ENCODE measurements around the gene OLFM1.
"Not testable (repeated sequence)": the region's sequence is repeated elsewhere in the genome, so short reads cannot be mapped to it uniquely, and the experiment has no call there.

OLFM1 gene

GRCh38 chr9:135134268-135135022 is 47.0 kb downstream of the OLFM1 start:
- DNase-seq (ENCODE audit: low read depth) = no peak

- no peak for DNase-seq (ENCODE audit: low read depth)
Measured at GRCh38 chr9:135135171-135135928, 47.9 kb downstream of the OLFM1 start.

- DNase-seq (ENCODE audit: low read depth) = no peak
Measured at GRCh38 chr9:135135929-135136315, 48.5 kb downstream of the OLFM1 start.

- DNase-seq (ENCODE audit: low read depth) = no peak
Measured at GRCh38 chr9:135136481-135136880, 49.0 kb downstream of the OLFM1 start.

GRCh38 chr9:135136991-135137832 is 49.7 kb downstream of the OLFM1 start:
- no peak for DNase-seq (ENCODE audit: low read depth)

GRCh38 chr9:135138078-135138855 is 50.8 kb downstream of the OLFM1 start:
- DNase-seq (ENCODE audit: low read depth) = no peak

GRCh38 chr9:135139366-135139959 is 52.0 kb downstream of the OLFM1 start:
- DNase-seq (ENCODE audit: low read depth) = no peak

- no peak for DNase-seq (ENCODE audit: low read depth)
Measured at GRCh38 chr9:135141183-135141774, 53.8 kb downstream of the OLFM1 start.

GRCh38 chr9:135144581-135145170 is 57.2 kb downstream of the OLFM1 start:
- no peak for DNase-seq (ENCODE audit: low read depth)

- DNase-seq (ENCODE audit: low read depth) = no peak
Measured at GRCh38 chr9:135145312-135145711, 57.8 kb downstream of the OLFM1 start.

- no peak for DNase-seq (ENCODE audit: low read depth)
Measured at GRCh38 chr9:135146241-135146640, 58.8 kb downstream of the OLFM1 start.

GRCh38 chr9:135146766-135147473 is 59.5 kb downstream of the OLFM1 start:
- no peak for DNase-seq (ENCODE audit: low read depth)

GRCh38 chr9:135147474-135147805 is 60.0 kb downstream of the OLFM1 start:
- DNase-seq (ENCODE audit: low read depth) = no peak

GRCh38 chr9:135147938-135148337 is 60.5 kb downstream of the OLFM1 start:
- no peak for DNase-seq (ENCODE audit: low read depth)

GRCh38 chr9:135148386-135148785 is 60.9 kb downstream of the OLFM1 start:
- DNase-seq (ENCODE audit: low read depth) = no peak

- not testable (repeated sequence) for DNase-seq (ENCODE audit: low read depth)
Measured at GRCh38 chr9:135149901-135150300, 62.4 kb downstream of the OLFM1 start.

GRCh38 chr9:135150981-135151380 is 63.5 kb downstream of the OLFM1 start:
- no peak for DNase-seq (ENCODE audit: low read depth)

- no peak for DNase-seq (ENCODE audit: low read depth)
Measured at GRCh38 chr9:135151757-135152613, 64.5 kb downstream of the OLFM1 start.
